K562 treated with DMSO at 1 percent for 12 hours (cell line): Measurements from ENCODE around the gene WFDC13. TPM values are rescaled to one million over a fixed set of nuclear protein-coding genes. Genes with fewer than 3 reads are reported as not detected.

Experiments
- total RNA-seq: library from RNA; unstranded; fragments of 300-600 nt; gene quantifications from 2 replicates; pipeline ENCODE4 v1.2.3, GENCODE V29; 2022; ENCODE audit not compliant: insufficient read depth

WFDC13 gene, protein sequence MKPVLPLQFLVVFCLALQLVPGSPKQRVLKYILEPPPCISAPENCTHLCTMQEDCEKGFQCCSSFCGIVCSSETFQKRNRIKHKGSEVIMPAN
- total RNA-seq = not detected in 2 replicates

DNA sequence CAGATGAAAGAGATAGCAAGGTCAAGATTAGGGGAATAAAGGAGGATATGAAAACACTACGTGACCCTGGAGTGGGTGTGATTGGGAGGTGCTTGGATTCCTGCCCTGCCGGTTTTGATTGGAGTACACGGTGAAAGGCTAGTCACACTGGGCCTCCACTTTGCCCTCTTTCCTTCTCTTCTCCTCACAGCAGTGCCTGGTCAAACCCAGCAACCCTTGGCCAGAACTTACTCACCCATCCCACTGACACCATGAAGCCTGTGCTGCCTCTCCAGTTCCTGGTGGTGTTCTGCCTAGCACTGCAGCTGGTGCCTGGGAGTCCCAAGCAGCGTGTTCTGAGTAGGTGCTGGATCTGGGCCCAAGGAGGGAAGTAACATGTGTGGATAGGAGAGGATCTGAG lies at the start of gene WFDC13:
TSS of gene WFDC13 (plus strand) at position 166 of the 400 bp plus-strand sequence. CDS start at position 252, 86 bp downstream.

DNA sequence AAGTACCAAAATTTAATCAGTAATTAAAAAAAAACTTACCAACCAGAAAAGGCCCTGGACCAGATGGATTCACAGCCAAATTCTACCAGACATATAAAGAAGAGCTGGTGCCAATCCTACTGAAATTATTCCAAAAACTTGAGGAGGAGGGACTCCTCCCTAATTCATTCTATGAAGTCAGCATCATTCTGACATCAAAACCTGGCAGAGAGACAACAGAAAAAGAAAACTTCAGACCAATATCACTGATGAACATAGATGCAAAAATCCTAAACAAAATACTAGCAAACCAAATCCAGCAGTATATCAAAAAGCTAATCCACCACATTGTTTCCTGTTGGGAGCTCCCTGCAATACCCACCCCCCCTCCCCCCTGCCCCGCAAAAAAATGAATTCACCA lies 31.7 kb upstream of the WFDC13 start, which contains the start of gene WFDC11:
TSS of gene WFDC11 (minus strand) at position 101 of the 400 bp plus-strand sequence. CDS start 19,639 bp downstream, outside the sequence.

DNA sequence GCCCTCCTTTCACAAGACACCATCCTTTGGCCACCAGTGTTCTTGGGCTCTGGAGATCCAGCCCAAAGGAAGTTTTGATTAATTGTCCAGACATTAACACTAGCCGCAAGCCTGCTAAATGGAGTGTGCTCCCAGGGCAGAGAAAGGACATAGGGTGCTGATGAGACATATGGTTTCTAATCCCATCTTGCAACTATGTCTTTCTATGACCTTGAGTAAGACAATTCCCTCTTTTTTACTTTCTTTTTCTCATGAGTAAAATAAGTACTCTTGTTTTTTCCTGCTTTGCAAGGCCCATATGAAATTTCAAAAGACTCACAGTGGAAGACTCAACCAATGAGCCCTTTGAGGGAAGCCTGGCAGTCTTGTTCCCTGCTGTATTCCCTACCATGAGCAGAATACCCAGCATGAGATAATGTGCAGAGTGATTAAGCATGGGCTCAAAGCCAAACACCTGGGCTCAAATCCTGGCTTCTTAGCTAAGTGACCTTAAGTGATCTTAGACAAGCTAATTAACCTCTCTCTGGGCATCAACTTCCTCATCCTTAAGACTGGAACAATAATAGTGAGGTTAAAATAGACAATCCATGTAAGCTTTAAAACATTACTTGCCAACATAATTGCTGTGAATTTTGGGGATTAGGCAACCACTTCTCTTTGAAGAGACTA lies 3.3 kb downstream of the WFDC13 start, which contains the start of gene WFDC10B:
TSS of gene WFDC10B (minus strand) at position 51 of the 669 bp plus-strand sequence. CDS start 19,027 bp downstream, outside the sequence.

DNA sequence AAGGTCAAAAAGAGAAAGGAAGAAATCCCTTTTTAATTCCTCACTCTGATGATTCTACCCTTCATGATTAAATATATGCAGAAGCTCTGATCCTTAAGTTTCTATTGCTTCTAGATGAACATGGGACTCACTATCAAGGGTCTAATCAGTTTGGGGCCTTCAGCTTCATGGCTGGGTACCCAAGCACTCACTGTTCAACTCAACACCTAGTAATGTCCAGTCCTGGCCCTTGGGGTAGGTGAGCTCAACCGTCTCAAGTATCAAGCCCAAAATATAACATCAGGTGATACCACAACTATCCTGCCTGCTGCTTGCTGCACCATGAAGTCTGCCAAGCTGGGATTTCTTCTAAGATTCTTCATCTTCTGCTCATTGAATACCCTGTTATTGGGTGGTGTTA lies 20.2 kb downstream of the WFDC13 start, which contains the start of gene SPINT4:
TSS of gene SPINT4 (plus strand) at position 301 of the 400 bp plus-strand sequence. CDS start at position 322, 21 bp downstream.

Other genes with a start within 250 kb of the WFDC13 start
- gene WFDC2, start 232.3 kb upstream of the WFDC13 start, total RNA-seq = not detected in 2 replicates
- not detected in 2 replicates for gene SPINT3, start 186.4 kb upstream of the WFDC13 start, total RNA-seq
- gene WFDC6, start 162.6 kb upstream of the WFDC13 start, total RNA-seq = not detected in 2 replicates
- not detected in 2 replicates for gene EPPIN, start 154.6 kb upstream of the WFDC13 start, total RNA-seq
- not detected in 2 replicates for gene WFDC8, start 122.8 kb upstream of the WFDC13 start, total RNA-seq
- gene WFDC10A, start 72.3 kb upstream of the WFDC13 start, total RNA-seq = not detected in 2 replicates
- gene WFDC9, start 70.8 kb upstream of the WFDC13 start, total RNA-seq = not detected in 2 replicates
- gene WFDC11, start 31.8 kb upstream of the WFDC13 start, total RNA-seq = not detected in 2 replicates
- not detected in 2 replicates for gene WFDC10B, start 3.0 kb downstream of the WFDC13 start, total RNA-seq
- not detected in 2 replicates for gene SPINT4, start 20.3 kb downstream of the WFDC13 start, total RNA-seq
- not detected in 2 replicates for gene WFDC3, start 89.8 kb downstream of the WFDC13 start, total RNA-seq
- 40.3 and 42.3 TPM in 2 replicates for gene DNTTIP1, start 89.9 kb downstream of the WFDC13 start, total RNA-seq
- gene UBE2C, start 110.6 kb downstream of the WFDC13 start, total RNA-seq = 1.5 TPM in 1 of 2 replicates, not detected in the other
- gene TNNC2, start 125.3 kb downstream of the WFDC13 start, total RNA-seq = not detected in 2 replicates
- gene SNX21, start 131.8 kb downstream of the WFDC13 start, total RNA-seq = 1.9 and 3.5 TPM in 2 replicates
- 68.3 and 90.4 TPM in 2 replicates for gene ACOT8, start 155.4 kb downstream of the WFDC13 start, total RNA-seq
- 4.7 and 7.7 TPM in 2 replicates for gene ZSWIM3, start 155.6 kb downstream of the WFDC13 start, total RNA-seq
- gene ZSWIM1, start 179.2 kb downstream of the WFDC13 start, total RNA-seq = 6.8 and 16.3 TPM in 2 replicates
- 1.9 TPM in 1 of 2 replicates, not detected in the other for gene SPATA25, start 185.6 kb downstream of the WFDC13 start, total RNA-seq
- gene NEURL2, start 189.2 kb downstream of the WFDC13 start, total RNA-seq = 2.8 and 5.2 TPM in 2 replicates
- 53.1 and 90.7 TPM in 2 replicates for gene CTSA, start 189.3 kb downstream of the WFDC13 start, total RNA-seq
- gene PLTP, start 210.1 kb downstream of the WFDC13 start, total RNA-seq = 24.2 and 27.2 TPM in 2 replicates
- 29.2 and 30.5 TPM in 2 replicates for gene PCIF1, start 232.6 kb downstream of the WFDC13 start, total RNA-seq